ENCODE measurements around the gene TSTD2. TPM values are rescaled to one million over a fixed set of nuclear protein-coding genes. Genes with fewer than 3 reads are reported as not detected.

The TSTD2 gene
- polyA plus RNA-seq, 1 of the 3 experiments (the other 2 are of a cell fraction): 11.5 TPM

DNA sequence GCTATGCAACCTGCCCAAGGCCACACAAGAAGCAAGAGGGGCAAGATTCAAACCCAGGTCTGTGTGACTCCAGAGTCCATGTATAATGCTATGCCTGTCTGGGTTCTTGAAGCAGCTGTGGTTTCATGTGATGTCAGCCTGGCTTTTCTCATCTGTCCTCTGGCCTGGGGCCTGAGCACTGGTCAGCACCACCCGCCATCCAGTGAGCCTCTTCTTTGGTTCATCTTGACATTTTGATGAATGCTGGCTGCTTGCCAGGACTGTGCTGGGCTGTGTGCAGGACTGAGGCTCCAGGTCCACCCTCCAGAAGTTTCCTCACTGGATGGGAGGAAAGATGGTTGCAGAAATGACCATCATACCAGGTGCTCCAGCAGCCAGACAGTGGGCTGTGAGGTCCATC is 61.5 kb downstream of the TSTD2 start (continued):
- TF ChIP-seq, protein P1, sequence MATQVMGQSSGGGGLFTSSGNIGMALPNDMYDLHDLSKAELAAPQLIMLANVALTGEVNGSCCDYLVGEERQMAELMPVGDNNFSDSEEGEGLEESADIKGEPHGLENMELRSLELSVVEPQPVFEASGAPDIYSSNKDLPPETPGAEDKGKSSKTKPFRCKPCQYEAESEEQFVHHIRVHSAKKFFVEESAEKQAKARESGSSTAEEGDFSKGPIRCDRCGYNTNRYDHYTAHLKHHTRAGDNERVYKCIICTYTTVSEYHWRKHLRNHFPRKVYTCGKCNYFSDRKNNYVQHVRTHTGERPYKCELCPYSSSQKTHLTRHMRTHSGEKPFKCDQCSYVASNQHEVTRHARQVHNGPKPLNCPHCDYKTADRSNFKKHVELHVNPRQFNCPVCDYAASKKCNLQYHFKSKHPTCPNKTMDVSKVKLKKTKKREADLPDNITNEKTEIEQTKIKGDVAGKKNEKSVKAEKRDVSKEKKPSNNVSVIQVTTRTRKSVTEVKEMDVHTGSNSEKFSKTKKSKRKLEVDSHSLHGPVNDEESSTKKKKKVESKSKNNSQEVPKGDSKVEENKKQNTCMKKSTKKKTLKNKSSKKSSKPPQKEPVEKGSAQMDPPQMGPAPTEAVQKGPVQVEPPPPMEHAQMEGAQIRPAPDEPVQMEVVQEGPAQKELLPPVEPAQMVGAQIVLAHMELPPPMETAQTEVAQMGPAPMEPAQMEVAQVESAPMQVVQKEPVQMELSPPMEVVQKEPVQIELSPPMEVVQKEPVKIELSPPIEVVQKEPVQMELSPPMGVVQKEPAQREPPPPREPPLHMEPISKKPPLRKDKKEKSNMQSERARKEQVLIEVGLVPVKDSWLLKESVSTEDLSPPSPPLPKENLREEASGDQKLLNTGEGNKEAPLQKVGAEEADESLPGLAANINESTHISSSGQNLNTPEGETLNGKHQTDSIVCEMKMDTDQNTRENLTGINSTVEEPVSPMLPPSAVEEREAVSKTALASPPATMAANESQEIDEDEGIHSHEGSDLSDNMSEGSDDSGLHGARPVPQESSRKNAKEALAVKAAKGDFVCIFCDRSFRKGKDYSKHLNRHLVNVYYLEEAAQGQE (IDR thresholded peaks at IDR 0.05; ENCODE audit: low read depth, low read length): no peak
- TF ChIP-seq POLR2AphosphoS5 (IDR thresholded peaks at IDR 0.05; ENCODE audit: low read depth, low read length): 0 out of 2 replicates have a peak, but pooled peaks have one; percentile 41
- no peak for TF ChIP-seq YY1 (IDR thresholded peaks at IDR 0.05; ENCODE audit: low read depth)
- no peak for TF ChIP-seq MEF2A (IDR thresholded peaks at IDR 0.05; ENCODE audit: borderline replicate concordance, low read depth)
- TF ChIP-seq, protein P2, sequence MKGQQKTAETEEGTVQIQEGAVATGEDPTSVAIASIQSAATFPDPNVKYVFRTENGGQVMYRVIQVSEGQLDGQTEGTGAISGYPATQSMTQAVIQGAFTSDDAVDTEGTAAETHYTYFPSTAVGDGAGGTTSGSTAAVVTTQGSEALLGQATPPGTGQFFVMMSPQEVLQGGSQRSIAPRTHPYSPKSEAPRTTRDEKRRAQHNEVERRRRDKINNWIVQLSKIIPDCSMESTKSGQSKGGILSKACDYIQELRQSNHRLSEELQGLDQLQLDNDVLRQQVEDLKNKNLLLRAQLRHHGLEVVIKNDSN (IDR thresholded peaks at IDR 0.05; ENCODE audit: borderline replicate concordance, low read depth): no peak
- no peak for TF ChIP-seq JUND (IDR thresholded peaks at IDR 0.05)
- TF ChIP-seq ELF1 (IDR thresholded peaks at IDR 0.05): no peak
- no peak for TF ChIP-seq SIN3A (IDR thresholded peaks at IDR 0.05; ENCODE audit: borderline replicate concordance, low read depth, low read length)
- peak; percentile 38; the same call in 1 of the 2 replicates for TF ChIP-seq NFIC (IDR thresholded peaks at IDR 0.05; ENCODE audit: borderline replicate concordance)
- TF ChIP-seq EP300 (IDR thresholded peaks at IDR 0.05; ENCODE audit: borderline replicate concordance in 1 of 2, low read depth in 1 of 2, low read length in 1 of 2): peak in 1 of 2 experiments; percentile 77; a peak in 2 of 4 replicates
- TF ChIP-seq, protein P3, sequence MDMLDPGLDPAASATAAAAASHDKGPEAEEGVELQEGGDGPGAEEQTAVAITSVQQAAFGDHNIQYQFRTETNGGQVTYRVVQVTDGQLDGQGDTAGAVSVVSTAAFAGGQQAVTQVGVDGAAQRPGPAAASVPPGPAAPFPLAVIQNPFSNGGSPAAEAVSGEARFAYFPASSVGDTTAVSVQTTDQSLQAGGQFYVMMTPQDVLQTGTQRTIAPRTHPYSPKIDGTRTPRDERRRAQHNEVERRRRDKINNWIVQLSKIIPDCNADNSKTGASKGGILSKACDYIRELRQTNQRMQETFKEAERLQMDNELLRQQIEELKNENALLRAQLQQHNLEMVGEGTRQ (IDR thresholded peaks at IDR 0.05; ENCODE audit: borderline replicate concordance, low read depth, low read length): no peak
- peak; percentile 47; the same call in 1 of the 2 replicates for TF ChIP-seq MXI1 (IDR thresholded peaks at IDR 0.05; ENCODE audit: low read depth, low read length)
- no peak for TF ChIP-seq EZH2phosphoT487 (IDR thresholded peaks at IDR 0.05; ENCODE audit: borderline replicate concordance, low read depth)
- TF ChIP-seq NRF1 (IDR thresholded peaks at IDR 0.05; ENCODE audit: low read depth, low read length): no peak
- TF ChIP-seq RXRA (IDR thresholded peaks at IDR 0.05; ENCODE audit: borderline replicate concordance, low read depth): no peak
- TF ChIP-seq, protein P4, sequence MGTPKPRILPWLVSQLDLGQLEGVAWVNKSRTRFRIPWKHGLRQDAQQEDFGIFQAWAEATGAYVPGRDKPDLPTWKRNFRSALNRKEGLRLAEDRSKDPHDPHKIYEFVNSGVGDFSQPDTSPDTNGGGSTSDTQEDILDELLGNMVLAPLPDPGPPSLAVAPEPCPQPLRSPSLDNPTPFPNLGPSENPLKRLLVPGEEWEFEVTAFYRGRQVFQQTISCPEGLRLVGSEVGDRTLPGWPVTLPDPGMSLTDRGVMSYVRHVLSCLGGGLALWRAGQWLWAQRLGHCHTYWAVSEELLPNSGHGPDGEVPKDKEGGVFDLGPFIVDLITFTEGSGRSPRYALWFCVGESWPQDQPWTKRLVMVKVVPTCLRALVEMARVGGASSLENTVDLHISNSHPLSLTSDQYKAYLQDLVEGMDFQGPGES (IDR thresholded peaks at IDR 0.05; ENCODE audit: low read depth, low read length): no peak
- TF ChIP-seq FOXJ3 (CRISPR knock-in tag; IDR thresholded peaks at IDR 0.05): peak; percentile 78

Data from SK-N-SH (cell line).